Glutamatergic neuron (in vitro differentiated cells): ENCODE data around the gene MCTP1. TPM values are rescaled to one million over a fixed set of nuclear protein-coding genes. Genes with fewer than 3 reads are reported as not detected.

ENCODE experiments used
- DNase-seq: peaks from one replicate; pipeline ENCODE4 v3.0.0; 2022
- H3K27ac Mint-ChIP-seq: one replicate; pipeline ENCODE4 v1.8.0; 2020; ENCODE audit warnings: mild to moderate bottlenecking, mixed read lengths, inconsistent platforms; ENCODE audit not compliant: unreplicated experiment
- H3K27me3 Mint-ChIP-seq: one replicate; pipeline ENCODE4 v1.8.0; 2020; ENCODE audit warnings: mild to moderate bottlenecking, moderate library complexity, mixed read lengths, inconsistent platforms; ENCODE audit not compliant: unreplicated experiment
- H3K36me3 Mint-ChIP-seq: one replicate; pipeline ENCODE4 v1.8.0; 2020; ENCODE audit warnings: mild to moderate bottlenecking, mixed read lengths, inconsistent platforms; ENCODE audit not compliant: unreplicated experiment
- H3K4me1 Mint-ChIP-seq: one replicate; pipeline ENCODE4 v1.8.0; 2020; ENCODE audit warnings: mild to moderate bottlenecking, low read depth, mixed read lengths, inconsistent platforms; ENCODE audit not compliant: unreplicated experiment
- H3K4me3 Mint-ChIP-seq: one replicate; pipeline ENCODE4 v1.8.0; 2020; ENCODE audit warnings: mild to moderate bottlenecking, mixed read lengths, inconsistent platforms; ENCODE audit not compliant: unreplicated experiment
- H3K9me3 Mint-ChIP-seq: one replicate; pipeline ENCODE4 v1.8.0; 2020; ENCODE audit warnings: mild to moderate bottlenecking, moderate library complexity, mixed read lengths, inconsistent platforms; ENCODE audit not compliant: unreplicated experiment
- total RNA-seq: library from RNA; stranded (reverse); fragmentation: NEBNext Ultra II Directional; extraction: Animal tissue kit (Norgen Biotek cat#: 25700); gene quantifications from one replicate; pipeline ENCODE4 v1.2.1, GENCODE V29; 2021; ENCODE audit not compliant: unreplicated experiment
- TF ChIP-seq, protein P1 (sequence below): fragments of 200-600 bp; sonication (generic); IDR thresholded peaks from one replicate; pipeline ENCODE4 v1.5.0; 2021; ENCODE audit not compliant: partially characterized antibody, unreplicated experiment

Gene MCTP1
- total RNA-seq, 1 donor from 2014 or later = 1.7 TPM

DNA sequence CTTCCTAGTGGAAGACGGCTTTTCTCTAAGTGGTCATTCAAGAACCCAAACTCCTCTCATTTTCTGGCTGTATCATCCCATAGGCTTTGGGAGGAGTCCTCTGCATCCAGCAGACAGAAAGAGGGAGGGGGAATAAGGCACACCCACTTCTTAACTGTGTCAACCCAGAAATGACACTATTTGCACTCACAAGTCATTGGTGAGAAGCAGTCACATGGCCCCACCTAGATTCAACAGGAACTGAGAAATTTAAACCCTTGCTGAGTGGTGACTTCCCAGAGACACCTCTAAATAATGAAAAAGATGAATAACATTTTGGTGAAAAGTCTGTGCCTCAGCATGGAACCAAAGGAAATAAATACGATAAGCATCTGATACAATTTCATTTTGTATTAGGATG lies 120.0 kb downstream of the MCTP1 start:
- H3K4me1 Mint-ChIP-seq = no peaks in the 10 kb centered on the region
- H3K4me3 Mint-ChIP-seq = no peak overlapping the region
- no peaks in the 10 kb centered on the region for H3K36me3 Mint-ChIP-seq
- DNase-seq = no peak
- no peaks in the 10 kb centered on the region for H3K27me3 Mint-ChIP-seq
- TF ChIP-seq, protein P1, sequence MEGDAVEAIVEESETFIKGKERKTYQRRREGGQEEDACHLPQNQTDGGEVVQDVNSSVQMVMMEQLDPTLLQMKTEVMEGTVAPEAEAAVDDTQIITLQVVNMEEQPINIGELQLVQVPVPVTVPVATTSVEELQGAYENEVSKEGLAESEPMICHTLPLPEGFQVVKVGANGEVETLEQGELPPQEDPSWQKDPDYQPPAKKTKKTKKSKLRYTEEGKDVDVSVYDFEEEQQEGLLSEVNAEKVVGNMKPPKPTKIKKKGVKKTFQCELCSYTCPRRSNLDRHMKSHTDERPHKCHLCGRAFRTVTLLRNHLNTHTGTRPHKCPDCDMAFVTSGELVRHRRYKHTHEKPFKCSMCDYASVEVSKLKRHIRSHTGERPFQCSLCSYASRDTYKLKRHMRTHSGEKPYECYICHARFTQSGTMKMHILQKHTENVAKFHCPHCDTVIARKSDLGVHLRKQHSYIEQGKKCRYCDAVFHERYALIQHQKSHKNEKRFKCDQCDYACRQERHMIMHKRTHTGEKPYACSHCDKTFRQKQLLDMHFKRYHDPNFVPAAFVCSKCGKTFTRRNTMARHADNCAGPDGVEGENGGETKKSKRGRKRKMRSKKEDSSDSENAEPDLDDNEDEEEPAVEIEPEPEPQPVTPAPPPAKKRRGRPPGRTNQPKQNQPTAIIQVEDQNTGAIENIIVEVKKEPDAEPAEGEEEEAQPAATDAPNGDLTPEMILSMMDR = no peak
- no peaks in the 10 kb centered on the region for H3K9me3 Mint-ChIP-seq
- H3K27ac Mint-ChIP-seq = no peak overlapping the region

- Mint-ChIP-seq H3K27ac (no peak overlapping the region), H3K4me3 (no peak overlapping the region), H3K9me3 (no peaks in the 10 kb centered on the region)
Measured at GRCh38 chr5:95163079-95163478, 121.8 kb downstream of the MCTP1 start.

DNA sequence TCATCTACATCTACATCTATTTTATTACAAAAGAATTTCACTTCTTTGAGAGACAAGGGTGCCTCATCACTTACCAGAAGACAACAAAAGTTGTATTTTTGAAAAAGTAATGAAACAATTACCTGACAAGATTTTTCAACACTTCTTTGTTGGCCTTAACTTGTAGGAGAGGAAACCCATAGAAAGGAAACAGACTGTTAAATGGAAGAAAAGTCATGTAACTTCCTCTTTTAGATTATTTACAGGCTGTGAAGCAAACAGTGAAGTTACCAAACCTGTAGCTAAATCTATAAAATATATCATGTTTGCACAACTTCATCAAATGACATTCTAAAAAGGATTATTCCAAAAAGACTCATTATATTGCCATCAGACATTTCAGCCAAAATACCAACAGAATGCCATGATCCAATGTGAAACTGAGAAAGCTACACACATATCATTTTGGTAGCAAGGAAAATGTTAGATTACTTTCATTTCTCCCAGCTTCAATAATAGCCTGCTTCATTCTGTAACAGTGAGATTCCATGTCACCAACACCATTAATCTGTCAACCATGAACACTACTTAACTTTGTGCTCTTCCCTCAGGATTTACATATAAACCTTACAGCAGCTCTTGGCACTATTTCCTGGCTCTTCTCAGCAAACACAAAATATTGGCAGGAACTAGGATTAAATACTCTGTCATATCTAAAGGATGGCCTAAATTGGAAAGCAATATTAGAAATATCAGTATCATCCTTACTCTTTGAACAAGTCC lies 122.5 kb downstream of the MCTP1 start:
- Mint-ChIP-seq H3K4me1 (no peaks in the 10 kb centered on the region), H3K9me3 (no peaks in the 10 kb centered on the region), H3K27ac (no peak overlapping the region), H3K4me3 (no peak overlapping the region), H3K27me3 (no peaks in the 10 kb centered on the region), H3K36me3 (no peaks in the 10 kb centered on the region)
- TF ChIP-seq, protein P1 = no peak
- DNase-seq = no peak

More at GRCh38 chr5:95163079-95163478, 121.8 kb downstream of the MCTP1 start:
- Mint-ChIP-seq H3K27me3 (no peaks in the 10 kb centered on the region), H3K4me1 (no peaks in the 10 kb centered on the region), H3K36me3 (no peaks in the 10 kb centered on the region)
- no peak for DNase-seq
- TF ChIP-seq, protein P1 = no peak

DNA sequence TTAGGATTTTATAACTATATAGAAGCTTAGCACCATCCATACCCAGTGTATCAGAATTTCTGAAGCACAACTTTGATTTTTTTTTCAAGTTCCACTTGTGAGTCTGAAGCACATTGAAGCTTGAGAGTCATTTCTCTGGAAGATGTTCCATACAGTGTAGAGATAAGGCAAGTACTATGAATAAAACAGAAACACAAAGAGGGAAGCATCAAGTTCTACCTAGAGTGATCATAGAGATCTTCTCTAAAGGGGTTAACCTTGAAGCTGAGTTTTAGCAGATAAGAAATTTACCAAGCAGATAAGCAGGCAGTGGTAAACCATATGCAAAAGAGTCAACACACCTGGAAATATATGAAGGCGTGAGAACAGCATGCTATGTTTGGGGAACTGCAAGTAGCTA lies 125.3 kb downstream of the MCTP1 start:
- H3K27ac Mint-ChIP-seq = no peak overlapping the region
- H3K9me3 Mint-ChIP-seq = no peaks in the 10 kb centered on the region
- H3K27me3 Mint-ChIP-seq = no peaks in the 10 kb centered on the region
- TF ChIP-seq, protein P1 = no peak
- no peaks in the 10 kb centered on the region for H3K36me3 Mint-ChIP-seq
- H3K4me3 Mint-ChIP-seq = no peak overlapping the region
- DNase-seq = no peak
- no peaks in the 10 kb centered on the region for H3K4me1 Mint-ChIP-seq

DNA sequence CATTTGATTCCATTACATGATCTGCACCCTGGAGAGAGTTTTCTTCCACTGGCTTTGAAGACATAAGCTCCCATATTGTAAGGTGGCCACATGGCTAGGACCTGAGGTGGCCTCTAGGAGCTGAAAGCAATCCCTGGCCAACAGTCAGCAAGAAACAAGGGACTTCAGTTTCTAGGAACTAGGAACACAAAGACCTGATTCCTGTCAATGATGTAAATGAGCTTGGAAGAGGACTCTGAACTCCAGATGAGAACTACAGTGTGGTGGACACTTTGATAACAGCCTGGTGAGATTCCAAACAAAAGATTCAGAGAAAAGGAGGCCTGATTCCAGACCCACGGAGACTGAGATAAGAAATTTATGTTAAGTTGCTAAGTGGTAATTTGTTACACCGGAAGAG lies 129.0 kb downstream of the MCTP1 start:
- peaks cover 3% of the 10 kb centered on the region for H3K4me1 Mint-ChIP-seq
- H3K36me3 Mint-ChIP-seq = no peaks in the 10 kb centered on the region
- H3K9me3 Mint-ChIP-seq = no peaks in the 10 kb centered on the region
- TF ChIP-seq, protein P1 = no peak
- DNase-seq = no peak
- no peaks in the 10 kb centered on the region for H3K27me3 Mint-ChIP-seq
- H3K4me3 Mint-ChIP-seq = no peak overlapping the region
- no peak overlapping the region for H3K27ac Mint-ChIP-seq
